Measurements from ENCODE around the gene NCSTN.
A peak's percentile ranks its signal among the peaks of the same experiment; 100 is the strongest.

The NCSTN gene

GRCh38 chr1:160342953-160343869 is at the start of gene NCSTN, which contains the start of gene COPA:
TSS of gene NCSTN (plus strand) at chr1:160343383. CDS start at chr1:160343397, 14 bp downstream.
TSS of gene COPA (minus strand) at chr1:160343250. CDS start at chr1:160343170, 80 bp downstream.
- DNase-seq = peak; percentile 86

GRCh38 chr1:160296036-160296435 is 47.1 kb upstream of the NCSTN start:
- no peak for DNase-seq

GRCh38 chr1:160300173-160300572 is 43.0 kb upstream of the NCSTN start:
- no peak for DNase-seq

- DNase-seq = no peak
Measured at GRCh38 chr1:160307118-160307791, 35.9 kb upstream of the NCSTN start.

- DNase-seq = no peak
Measured at GRCh38 chr1:160308451-160309184, 34.6 kb upstream of the NCSTN start.

GRCh38 chr1:160309185-160309557 is 34.0 kb upstream of the NCSTN start:
- no peak for DNase-seq

- DNase-seq = no peak
Measured at GRCh38 chr1:160309571-160309970, 33.6 kb upstream of the NCSTN start.

GRCh38 chr1:160315359-160315758 is 27.8 kb upstream of the NCSTN start:
- DNase-seq = no peak

- DNase-seq = no peak
Measured at GRCh38 chr1:160322831-160323230, 20.4 kb upstream of the NCSTN start.

GRCh38 chr1:160325252-160325651 is 17.9 kb upstream of the NCSTN start:
- DNase-seq = no peak

- no peak for DNase-seq
Measured at GRCh38 chr1:160326418-160326817, 16.8 kb upstream of the NCSTN start.

- DNase-seq = no peak
Measured at GRCh38 chr1:160328184-160328583, 15.0 kb upstream of the NCSTN start.

- no peak for DNase-seq
Measured at GRCh38 chr1:160330119-160330518, 13.1 kb upstream of the NCSTN start.

GRCh38 chr1:160332516-160332915 is 10.7 kb upstream of the NCSTN start:
- no peak for DNase-seq

- DNase-seq = no peak
Measured at GRCh38 chr1:160338580-160338979, 4.6 kb upstream of the NCSTN start.

GRCh38 chr1:160340146-160340545 is 3.0 kb upstream of the NCSTN start:
- no peak for DNase-seq

- no peak for DNase-seq
Measured at GRCh38 chr1:160340866-160341265, 2.3 kb upstream of the NCSTN start.

GRCh38 chr1:160342526-160342925 is 657 bp upstream of the NCSTN start:
- no peak for DNase-seq

GRCh38 chr1:160344241-160344640 is 1.1 kb downstream of the NCSTN start:
- DNase-seq = no peak

- no peak for DNase-seq
Measured at GRCh38 chr1:160344936-160345335, 1.8 kb downstream of the NCSTN start.

GRCh38 chr1:160346463-160346862 is 3.3 kb downstream of the NCSTN start:
- DNase-seq = no peak

- DNase-seq = no peak
Measured at GRCh38 chr1:160346958-160347357, 3.8 kb downstream of the NCSTN start.

GRCh38 chr1:160351629-160352028 is 8.4 kb downstream of the NCSTN start:
- no peak for DNase-seq
